MM.1S (cell line): ENCODE results near the gene TNFAIP8.

Experiments used
- CTCF ChIP-seq: fragments of 300-600 bp; sonication (generic); IDR thresholded peaks from 2 replicates; pipeline ENCODE4 v1.5.1; 2016; ENCODE audit warnings: antibody characterized with exemption, low read length, mixed read lengths
- EZH2 ChIP-seq: fragments of 300-600 bp; sonication (generic); optimal IDR thresholded peaks from 2 replicates; pipeline ENCODE3; 2017; ENCODE audit warnings: low read depth, mild to moderate bottlenecking, antibody characterized with exemption, low read length, mixed read lengths

DNA sequence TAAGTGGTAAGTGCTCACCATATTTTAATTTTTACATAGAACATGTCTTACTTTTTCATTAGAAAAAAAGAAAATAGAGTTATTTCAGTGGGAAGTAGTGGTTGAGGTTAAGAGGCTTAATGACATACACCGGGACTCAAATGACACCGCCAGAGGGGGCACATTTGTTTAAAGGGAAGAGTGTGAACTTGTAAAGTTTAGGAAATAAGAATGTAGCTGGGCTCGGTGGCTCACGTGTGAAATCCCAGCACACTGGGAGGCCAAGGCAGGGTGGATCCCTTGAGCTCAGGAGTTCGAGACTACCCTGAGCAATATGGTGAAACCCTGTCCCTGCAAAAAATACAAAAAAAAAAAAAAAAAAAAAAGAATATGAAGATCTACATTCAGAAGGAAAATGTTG lies 43.4 kb upstream of the TNFAIP8 start:
- TF ChIP-seq CTCF, result no peak
- TF ChIP-seq EZH2, result no peak
